GM19240 (cell line): ENCODE data around the gene SBF2.
"Not testable (repeated sequence)": the region's sequence is repeated elsewhere in the genome, so short reads cannot be mapped to it uniquely, and the experiment has no call there.

Source experiments
- DNase-seq: peaks from one replicate; pipeline ENCODE4 v3.0.0; 2011; ENCODE audit warnings: low spot score; ENCODE audit not compliant: insufficient read length

SBF2 gene

GRCh38 chr11:10117709-10118351 lies 176.2 kb downstream of the SBF2 start:
- no peak for DNase-seq

GRCh38 chr11:10116588-10116987 lies 177.4 kb downstream of the SBF2 start:
- DNase-seq: no peak

DNA sequence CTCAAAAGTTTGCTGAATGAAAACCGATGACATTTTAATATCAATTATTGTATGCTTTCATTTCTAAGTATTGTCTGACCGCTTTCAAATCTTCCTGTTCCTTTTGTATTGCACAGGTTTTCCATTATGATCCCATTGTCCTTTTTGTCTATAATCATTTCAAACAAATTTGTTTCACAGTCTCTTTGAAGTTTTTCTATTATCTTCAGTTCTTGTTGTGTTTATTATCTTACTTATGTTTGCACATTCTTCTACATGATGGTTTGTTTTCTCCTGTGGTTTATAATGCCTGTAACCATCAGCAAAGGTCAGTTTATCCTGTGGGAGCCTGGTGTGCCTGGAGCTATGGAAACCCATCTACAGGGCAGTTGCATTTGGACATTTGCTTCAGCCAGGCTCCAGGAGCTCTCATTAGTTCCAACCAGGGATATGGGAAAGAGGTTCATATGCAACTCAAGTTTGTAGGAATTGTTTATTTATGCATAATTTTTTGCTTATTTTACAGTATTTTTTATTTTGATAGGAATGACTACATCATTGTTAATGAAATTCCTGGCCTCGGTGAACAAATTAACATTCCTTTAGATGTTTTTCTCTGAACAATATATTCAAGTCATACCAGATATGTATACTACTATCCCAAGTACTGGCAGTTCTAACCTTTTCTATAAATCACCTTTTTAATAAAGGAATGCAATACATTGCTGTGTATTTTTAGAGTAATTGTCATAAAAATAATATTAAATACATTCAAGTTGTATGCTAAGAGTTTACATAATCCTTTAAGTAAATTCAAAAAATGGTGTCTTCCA lies 179.2 kb downstream of the SBF2 start:
- no peak for DNase-seq

- no peak for DNase-seq
Measured at GRCh38 chr11:10113852-10114251, 180.2 kb downstream of the SBF2 start.

- no peak for DNase-seq
Measured at GRCh38 chr11:10109806-10110205, 184.2 kb downstream of the SBF2 start.

DNA sequence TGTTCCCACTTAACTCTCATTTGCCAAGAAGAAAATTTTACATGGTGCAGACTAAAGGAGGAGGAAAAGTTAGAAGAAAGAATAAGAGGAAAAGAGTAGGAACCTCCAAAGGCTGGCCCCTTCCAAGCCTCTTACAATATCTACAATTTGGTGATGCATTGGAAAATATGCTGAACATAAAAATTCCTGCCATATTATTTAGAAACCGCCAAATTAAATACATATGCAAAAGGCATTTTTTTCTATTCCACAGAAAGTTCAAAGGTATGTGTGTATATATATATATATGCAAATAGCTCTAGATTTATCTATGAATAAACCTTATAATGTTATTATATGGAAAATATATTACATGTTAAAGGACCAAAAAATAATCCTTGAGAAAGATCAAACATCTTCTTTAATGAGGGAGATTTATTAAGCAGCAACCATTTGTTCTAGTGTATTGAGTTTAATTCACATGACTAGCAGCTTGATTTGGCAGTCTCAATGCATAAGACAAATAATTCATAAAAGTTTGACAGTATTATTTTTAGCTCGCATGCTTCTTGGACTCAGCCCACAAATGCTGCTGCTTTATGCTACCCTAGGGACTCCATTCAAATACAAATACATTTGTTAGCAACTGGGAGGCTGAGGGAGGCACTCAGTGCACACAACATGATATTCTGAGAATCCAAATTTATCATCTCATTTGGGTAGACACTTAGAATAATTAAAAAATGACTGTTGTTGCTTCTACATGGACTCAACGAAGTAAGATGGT lies 184.9 kb downstream of the SBF2 start:
- no peak for DNase-seq

DNA sequence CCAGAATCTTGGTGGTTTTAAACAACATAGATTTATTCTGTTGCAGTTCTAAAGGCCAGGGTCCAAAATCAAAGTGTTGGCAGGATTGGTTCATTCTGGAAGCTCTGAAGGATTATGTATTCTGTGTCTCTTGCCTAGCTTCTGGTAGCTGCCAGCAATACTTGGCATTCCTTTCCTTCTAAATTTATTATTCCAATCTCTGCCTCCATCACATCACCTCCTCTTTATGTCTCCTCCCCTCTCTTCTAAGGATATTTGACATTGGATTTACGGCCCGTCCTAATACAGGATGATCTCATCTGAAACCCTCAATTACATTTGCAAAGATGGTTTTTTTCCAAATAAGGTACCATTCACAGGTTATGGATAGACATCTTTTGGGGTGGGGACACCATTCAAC lies 186.5 kb downstream of the SBF2 start:
- no peak for DNase-seq

- no peak for DNase-seq
Measured at GRCh38 chr11:10097615-10098014, 196.4 kb downstream of the SBF2 start.

- DNase-seq: no peak
Measured at GRCh38 chr11:10096987-10097386, 197.0 kb downstream of the SBF2 start.

DNA sequence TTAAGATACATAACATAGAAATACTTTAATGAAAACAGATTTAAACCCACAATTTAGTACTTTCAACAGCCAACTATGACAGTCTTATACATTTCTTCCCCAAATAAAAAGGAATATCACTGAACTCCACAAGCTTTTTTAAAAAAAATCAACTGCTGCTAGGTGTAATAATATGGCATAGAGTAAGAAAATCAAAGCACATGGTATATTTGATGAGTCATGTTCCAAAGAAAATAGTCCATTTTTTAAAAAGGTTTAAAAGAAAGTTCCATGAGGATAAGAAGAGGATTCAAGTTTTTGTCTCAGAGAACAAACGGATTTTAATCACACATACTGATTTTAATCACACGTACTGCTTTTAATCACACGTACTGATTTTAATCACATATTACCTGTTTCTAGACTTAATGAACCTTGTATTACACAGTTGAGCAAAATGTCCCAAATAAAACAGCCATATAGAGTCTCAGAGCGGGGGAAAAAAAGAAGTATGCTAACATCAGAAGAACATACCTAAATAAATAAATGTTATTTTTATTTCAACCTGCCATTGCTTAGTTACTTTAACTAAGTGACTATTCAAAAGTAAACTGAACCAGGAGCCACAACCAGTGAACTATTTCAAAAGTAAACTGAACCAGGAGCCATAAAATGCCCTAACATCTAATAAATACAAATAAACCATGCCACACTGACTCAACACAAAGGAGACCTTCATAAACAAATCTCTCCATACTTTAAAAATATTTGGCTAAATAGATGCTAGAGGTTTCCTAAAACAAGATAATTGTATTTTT lies 198.4 kb downstream of the SBF2 start:
- no peak for DNase-seq

DNA sequence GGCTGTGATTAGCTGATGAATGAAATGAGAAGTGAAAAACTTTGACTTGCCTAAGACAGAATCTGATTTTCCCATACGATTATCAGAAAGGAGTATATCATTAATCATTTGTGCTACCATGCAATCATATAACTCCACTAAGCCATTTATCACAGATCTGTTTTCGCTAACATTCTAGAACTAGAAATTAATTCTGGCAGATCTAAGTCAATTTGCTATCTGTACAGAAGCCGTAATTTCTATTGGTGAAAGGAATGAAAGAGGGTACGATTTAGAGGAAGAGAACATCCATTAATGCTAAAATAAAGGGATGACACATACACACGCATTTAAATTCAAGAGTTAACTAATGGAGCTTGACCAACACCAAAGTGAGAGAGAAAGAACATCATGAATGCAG lies 201.6 kb downstream of the SBF2 start:
- no peak for DNase-seq

DNA sequence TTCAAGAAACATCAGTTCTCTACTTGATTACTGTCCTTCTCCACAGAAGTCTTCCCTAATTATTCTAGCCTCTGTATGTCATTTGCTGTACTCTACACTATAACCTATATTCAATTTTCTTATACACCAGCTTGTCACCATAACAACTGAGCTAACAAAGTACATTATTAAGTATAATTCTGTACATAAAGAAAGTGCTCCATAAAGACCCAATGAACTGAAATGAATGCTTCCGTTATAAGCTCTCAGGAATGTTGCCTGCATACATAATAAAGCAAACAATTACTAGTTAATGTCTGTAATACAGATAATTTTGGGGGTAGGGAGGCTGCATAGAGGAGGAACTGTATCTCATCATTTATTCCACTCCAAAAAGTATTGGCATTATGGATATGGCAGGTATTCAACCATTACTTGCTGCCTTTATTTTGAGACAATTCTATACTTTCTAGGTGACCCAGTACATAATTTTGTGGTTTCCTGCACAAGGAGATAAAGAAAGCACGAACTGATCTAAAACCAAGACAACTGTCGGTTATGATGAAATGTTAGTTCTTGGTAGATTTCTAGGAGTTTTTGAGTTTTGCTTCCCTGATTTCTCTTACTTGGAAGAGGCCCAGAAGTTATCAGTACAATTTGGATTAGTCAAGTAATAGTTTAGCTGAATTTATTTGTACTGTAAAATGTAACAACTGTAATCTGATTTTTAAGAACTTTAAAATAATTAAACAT lies 202.5 kb downstream of the SBF2 start:
- DNase-seq: no peak

DNA sequence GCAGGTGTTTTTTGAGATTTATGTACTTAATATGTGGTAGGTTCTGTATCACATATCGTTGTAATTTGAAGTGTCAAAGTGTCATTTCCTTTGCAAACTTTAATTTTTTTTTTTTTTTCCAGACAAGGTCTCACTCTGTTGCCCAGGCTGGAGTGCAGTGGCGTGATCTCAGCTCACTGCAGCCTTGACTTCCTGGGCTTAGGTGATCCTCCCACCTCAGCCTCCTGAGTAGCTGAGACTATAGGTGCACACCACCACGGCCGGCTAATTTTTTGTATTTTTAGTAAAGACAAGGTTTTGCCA lies 206.1 kb downstream of the SBF2 start:
- DNase-seq: not testable (repeated sequence)

GRCh38 chr11:10087186-10087922 lies 206.7 kb downstream of the SBF2 start:
- no peak for DNase-seq

GRCh38 chr11:10080138-10080537 lies 213.9 kb downstream of the SBF2 start:
- DNase-seq: no peak

GRCh38 chr11:10076458-10077141 lies 217.4 kb downstream of the SBF2 start:
- peak; percentile 4 for DNase-seq

GRCh38 chr11:10075141-10075540 lies 218.9 kb downstream of the SBF2 start:
- DNase-seq: no peak

GRCh38 chr11:10072841-10073240 lies 221.2 kb downstream of the SBF2 start:
- DNase-seq: no peak

DNA sequence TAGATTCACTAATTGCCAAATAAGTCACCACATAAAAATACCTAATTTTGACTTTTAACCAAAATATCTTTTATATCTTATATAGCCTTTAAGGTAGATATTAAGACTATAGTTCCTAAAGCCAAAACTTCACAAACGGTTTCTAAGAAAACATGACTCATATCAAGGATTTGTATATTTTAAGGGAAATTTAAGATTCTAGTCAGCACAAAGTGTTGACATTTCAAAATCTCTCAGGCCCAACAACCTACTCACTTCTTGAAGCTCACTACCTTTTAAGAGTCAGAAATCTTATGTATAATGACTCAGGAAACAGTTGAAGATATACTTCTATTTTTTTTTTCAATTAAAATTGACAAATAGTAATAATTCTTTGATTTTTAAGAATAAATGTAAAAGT lies 221.9 kb downstream of the SBF2 start:
- no peak for DNase-seq
